ENCODE results near the gene ITK. TPM values are rescaled to one million over a fixed set of nuclear protein-coding genes. Genes with fewer than 3 reads are reported as not detected.

ITK gene
- total RNA-seq, 2 donors from 2014 or later, result 3.4 to 8.2 TPM

DNA sequence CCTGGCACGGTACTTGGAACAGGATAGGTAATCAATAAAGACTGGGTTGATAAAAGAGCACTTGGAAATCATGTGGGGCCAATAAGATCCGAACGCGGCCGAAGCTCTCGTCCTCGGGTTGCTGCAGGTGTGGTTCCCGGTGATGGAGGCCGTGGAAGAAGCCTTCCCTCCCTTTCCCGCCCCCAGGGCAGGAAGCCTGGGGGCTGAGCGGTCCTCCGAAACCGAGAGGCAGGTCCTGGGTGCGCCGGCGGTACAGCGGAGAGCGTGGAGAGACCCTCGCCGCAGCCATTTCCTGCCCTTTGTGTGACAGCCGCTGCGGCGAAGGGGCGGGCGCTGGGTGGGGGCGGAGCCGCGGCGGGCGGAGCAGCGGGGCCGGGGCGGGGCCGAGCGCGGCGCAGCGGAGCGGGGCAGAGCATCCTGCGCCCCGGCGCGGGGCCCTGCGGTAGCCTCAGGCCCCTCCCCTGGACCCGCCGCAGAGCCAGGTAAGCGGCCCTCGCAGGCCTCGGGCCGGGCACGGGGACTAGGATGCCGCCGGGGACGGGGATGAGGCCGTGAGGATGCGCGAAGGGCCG lies 85.2 kb downstream of the ITK start, which contains the start of gene CYFIP2:
TSS of gene CYFIP2 (plus strand) at position 410 of the 572 bp plus-strand sequence. CDS start 19,239 bp downstream, outside the sequence.
- ATAC-seq (ENCODE audit: insufficient number of reproducible peaks, low FRiP score, low read depth) (peak; percentile 78), DNase-seq (ENCODE audit: low spot score) (no peak)
- Histone ChIP-seq H3K4me3 (peak within 1 kb of the TSS; percentile 70), H3K36me3 (no peaks in the 10 kb centered on the region), H3K27me3 (replicated peaks; ENCODE audit: insufficient read depth) (no peaks in the 10 kb centered on the region), H3K27ac (no peak within 1 kb of the TSS), H3K4me1 (ENCODE audit: control insufficient read depth in 1 of 2, low read depth in 2 of 2) (peaks cover 0 to 21% of the 10 kb centered on the region in 2 donors), H3K9me3 (no peaks in the 10 kb centered on the region)
- TF ChIP-seq, protein P1, sequence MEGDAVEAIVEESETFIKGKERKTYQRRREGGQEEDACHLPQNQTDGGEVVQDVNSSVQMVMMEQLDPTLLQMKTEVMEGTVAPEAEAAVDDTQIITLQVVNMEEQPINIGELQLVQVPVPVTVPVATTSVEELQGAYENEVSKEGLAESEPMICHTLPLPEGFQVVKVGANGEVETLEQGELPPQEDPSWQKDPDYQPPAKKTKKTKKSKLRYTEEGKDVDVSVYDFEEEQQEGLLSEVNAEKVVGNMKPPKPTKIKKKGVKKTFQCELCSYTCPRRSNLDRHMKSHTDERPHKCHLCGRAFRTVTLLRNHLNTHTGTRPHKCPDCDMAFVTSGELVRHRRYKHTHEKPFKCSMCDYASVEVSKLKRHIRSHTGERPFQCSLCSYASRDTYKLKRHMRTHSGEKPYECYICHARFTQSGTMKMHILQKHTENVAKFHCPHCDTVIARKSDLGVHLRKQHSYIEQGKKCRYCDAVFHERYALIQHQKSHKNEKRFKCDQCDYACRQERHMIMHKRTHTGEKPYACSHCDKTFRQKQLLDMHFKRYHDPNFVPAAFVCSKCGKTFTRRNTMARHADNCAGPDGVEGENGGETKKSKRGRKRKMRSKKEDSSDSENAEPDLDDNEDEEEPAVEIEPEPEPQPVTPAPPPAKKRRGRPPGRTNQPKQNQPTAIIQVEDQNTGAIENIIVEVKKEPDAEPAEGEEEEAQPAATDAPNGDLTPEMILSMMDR (IDR thresholded peaks at IDR 0.05), result no peak

DNA sequence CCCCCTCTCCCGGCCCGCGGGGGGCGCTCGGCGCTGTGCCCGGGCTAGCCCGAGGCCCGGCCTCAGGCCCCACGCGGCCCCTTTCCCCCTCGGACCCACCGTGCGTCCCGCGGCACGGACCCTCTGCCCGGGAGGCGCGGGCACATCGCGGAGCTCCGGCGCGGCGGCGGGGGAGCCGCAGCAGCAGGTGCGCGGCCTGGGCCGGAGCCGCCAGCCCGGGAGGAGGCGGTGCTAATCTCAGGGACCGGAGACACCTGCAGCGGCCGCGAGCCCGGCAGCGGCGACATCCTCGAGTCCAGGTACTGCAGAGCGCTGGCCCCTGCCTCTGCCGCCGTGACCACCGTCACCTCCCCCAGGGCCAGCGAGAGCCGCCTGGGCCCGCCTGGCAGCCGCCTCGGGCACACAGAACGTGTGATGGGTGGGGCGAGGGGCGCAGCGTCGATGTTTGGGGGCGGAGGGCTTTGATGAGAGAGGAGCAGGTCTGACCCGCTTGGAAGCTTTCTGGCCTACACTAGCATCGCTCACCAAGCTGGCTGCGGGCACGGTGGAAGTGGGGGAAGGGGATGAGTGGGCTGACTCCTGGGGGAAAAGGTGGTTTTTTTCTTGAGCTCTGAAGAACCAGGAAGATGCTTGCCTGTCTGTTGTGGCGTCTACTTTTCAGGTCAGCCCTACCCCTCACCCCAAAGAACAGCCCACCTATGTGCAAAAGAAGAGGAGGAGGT lies 85.8 kb downstream of the ITK start:
- DNase-seq (ENCODE audit: low spot score) (no peak), ATAC-seq (ENCODE audit: insufficient number of reproducible peaks, low FRiP score, low read depth) (no peak)
- Histone ChIP-seq H3K4me1 (ENCODE audit: control insufficient read depth in 1 of 2, low read depth in 2 of 2) (peaks cover 0 to 21% of the 10 kb centered on the region in 2 donors), H3K36me3 (no peaks in the 10 kb centered on the region), H3K27me3 (replicated peaks; ENCODE audit: insufficient read depth) (no peaks in the 10 kb centered on the region), H3K9me3 (no peaks in the 10 kb centered on the region), H3K27ac (no peak overlapping the region), H3K4me3 (peak overlapping the region; percentile 70)
- TF ChIP-seq, protein P1 (IDR thresholded peaks at IDR 0.05), result no peak

DNA sequence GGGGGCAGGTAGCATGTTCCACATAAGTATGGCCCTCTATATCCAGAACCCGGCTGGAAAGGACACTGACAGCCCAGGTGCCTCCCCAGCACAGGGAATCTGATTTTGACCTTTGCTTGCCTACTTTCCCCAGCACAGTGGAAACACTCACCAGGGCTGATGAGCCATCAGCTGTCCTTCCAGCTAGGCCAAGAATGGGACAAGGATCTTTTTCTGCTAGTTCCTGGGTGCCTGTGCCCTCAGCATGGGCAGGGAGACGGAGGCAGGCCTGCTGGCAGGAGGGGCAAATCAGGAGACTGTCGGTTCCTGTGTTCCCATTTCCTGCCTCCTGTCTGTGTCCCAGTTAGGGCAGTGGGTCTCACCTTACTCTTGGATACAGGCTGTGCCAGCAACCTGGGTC lies 86.4 kb downstream of the ITK start:
- Histone ChIP-seq H3K27ac (no peak overlapping the region), H3K4me1 (ENCODE audit: control insufficient read depth in 1 of 2, low read depth in 2 of 2) (peaks cover 0 to 21% of the 10 kb centered on the region in 2 donors), H3K36me3 (no peaks in the 10 kb centered on the region), H3K4me3 (peak overlapping the region; percentile 70), H3K27me3 (replicated peaks; ENCODE audit: insufficient read depth) (no peaks in the 10 kb centered on the region), H3K9me3 (no peaks in the 10 kb centered on the region)
- no peak for ATAC-seq (ENCODE audit: insufficient number of reproducible peaks, low FRiP score, low read depth)
- TF ChIP-seq, protein P1 (IDR thresholded peaks at IDR 0.05), result no peak
- DNase-seq (ENCODE audit: low spot score), result no peak

DNA sequence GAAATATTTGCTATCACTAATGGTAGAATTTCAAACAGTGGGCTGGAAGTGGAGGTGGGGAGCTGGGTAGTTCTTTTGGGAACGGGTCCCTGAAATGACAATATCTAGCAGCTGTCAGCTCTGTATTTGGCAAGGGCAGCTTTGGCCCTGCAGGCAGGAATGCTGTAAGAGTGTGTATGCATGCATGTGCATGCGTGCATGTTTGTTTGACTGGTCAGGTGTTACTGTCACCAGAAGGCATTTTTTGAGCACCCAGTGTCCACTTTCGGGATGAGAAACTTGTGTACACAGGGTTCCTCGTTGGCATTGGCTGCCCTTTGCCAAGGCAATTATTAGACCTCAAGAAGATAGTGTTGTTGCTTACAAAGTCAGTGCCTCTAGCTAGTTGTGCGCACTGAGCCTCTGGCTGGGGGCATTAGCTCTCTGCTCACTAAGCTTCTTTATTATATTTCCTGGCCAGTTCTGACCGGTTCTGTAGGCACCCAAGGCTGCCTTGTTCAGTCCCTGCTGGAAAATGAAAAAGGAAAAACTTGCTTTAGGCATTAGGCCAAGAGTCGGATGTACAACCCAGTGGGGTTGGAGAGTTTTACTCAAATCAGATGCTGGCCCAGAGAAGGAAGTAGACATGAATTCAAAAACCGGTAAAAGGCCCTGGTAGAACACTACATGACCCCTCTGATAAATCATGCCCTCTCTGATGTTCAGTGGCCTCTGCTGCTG lies 87.3 kb downstream of the ITK start:
- Histone ChIP-seq H3K36me3 (no peaks in the 10 kb centered on the region), H3K27me3 (replicated peaks; ENCODE audit: insufficient read depth) (no peaks in the 10 kb centered on the region), H3K4me1 (ENCODE audit: control insufficient read depth in 1 of 2, low read depth in 2 of 2) (peaks cover 0 to 21% of the 10 kb centered on the region in 2 donors), H3K4me3 (no peak overlapping the region), H3K9me3 (no peaks in the 10 kb centered on the region), H3K27ac (no peak overlapping the region)
- TF ChIP-seq, protein P1 (IDR thresholded peaks at IDR 0.05), result no peak
- ATAC-seq (ENCODE audit: insufficient number of reproducible peaks, low FRiP score, low read depth), result no peak
- no peak for DNase-seq (ENCODE audit: low spot score)

DNA sequence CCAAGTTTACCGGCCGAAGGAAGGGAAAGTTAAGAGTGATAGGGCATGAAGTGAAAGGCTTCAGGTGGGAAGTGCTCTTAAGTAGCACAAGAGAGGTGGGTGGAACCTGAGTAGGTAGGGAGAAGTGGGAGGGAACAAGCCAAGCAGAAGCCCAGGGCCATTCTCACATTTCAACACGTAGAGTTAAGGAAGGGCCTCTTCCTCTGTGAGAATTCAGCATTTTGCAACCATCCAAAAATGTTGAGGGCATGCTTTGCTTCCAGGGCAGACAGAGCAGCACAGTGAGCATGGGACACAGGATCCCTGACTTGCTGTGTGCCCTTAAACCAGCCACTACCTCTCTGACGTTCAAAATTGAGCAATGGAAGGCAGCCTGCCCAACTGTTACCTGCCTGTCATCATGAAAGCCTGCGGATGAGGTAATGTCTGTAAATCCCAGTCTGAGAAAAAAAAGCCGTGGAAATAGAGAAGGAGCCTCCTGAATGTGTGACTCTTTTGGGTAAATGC lies 88.6 kb downstream of the ITK start:
- Histone ChIP-seq H3K27me3 (replicated peaks; ENCODE audit: insufficient read depth) (no peaks in the 10 kb centered on the region), H3K36me3 (no peaks in the 10 kb centered on the region), H3K4me1 (ENCODE audit: control insufficient read depth in 1 of 2, low read depth in 2 of 2) (peaks cover 0 to 21% of the 10 kb centered on the region in 2 donors), H3K9me3 (no peaks in the 10 kb centered on the region), H3K4me3 (no peak overlapping the region), H3K27ac (no peak overlapping the region)
- DNase-seq (ENCODE audit: low spot score) (no peak), ATAC-seq (ENCODE audit: insufficient number of reproducible peaks, low FRiP score, low read depth) (no peak)
- TF ChIP-seq, protein P1 (IDR thresholded peaks at IDR 0.05), result no peak
